Lung (tissue), 12 donors: ENCODE data around the gene NFATC1. TPM values are rescaled to one million over a fixed set of nuclear protein-coding genes. Genes with fewer than 3 reads are reported as not detected.

Experiments
- ATAC-seq: fragments of 200-7000 bp; cut with Tn5 transposase; one replicate; pipeline ENCODE4 v1.9.1; 2020; ENCODE audit warnings: moderate number of reproducible peaks; ENCODE audit not compliant: insufficient read depth, low FRiP score
- DNase-seq, 3 donors: peaks; one replicate each; pipeline ENCODE4 v3.0.0-alpha.2; 2013 to 2017
- H3K27ac ChIP-seq, 2 donors: one replicate each; pipeline ENCODE4 v1.5.1; 2013; ENCODE audit warnings: mild to moderate bottlenecking in 2 of 2, moderate library complexity in 2 of 2, control low read depth in 1 of 2, inconsistent platforms in 1 of 2, low read depth in 1 of 2, low read length in 1 of 2
- H3K27me3 ChIP-seq, 3 donors: one replicate each; pipeline ENCODE4 v1.5.1; 2013; ENCODE audit warnings: low read length in 2 of 3; ENCODE audit not compliant: control insufficient read depth in 3 of 3, insufficient read depth in 3 of 3
- H3K36me3 ChIP-seq, 4 donors: one replicate each; pipeline ENCODE4 v1.5.1; 2013; ENCODE audit warnings: low read length in 4 of 4, mild to moderate bottlenecking in 1 of 4, moderate library complexity in 1 of 4; ENCODE audit not compliant: control insufficient read depth in 4 of 4, insufficient read depth in 4 of 4
- H3K4me1 ChIP-seq, 5 donors: one replicate each; pipeline ENCODE4 v1.5.1; 2013; ENCODE audit warnings: low read length in 5 of 5, mild to moderate bottlenecking in 2 of 5, moderate library complexity in 1 of 5; ENCODE audit not compliant: control insufficient read depth in 5 of 5, insufficient read depth in 5 of 5
- H3K4me3 ChIP-seq: one replicate; pipeline ENCODE4 v1.5.1; 2013; ENCODE audit warnings: mild to moderate bottlenecking, control low read depth, moderate library complexity
- H3K9ac ChIP-seq, 2 donors: one replicate each; pipeline ENCODE4 v1.5.1; 2013; ENCODE audit warnings: low read length in 2 of 2, control low read depth in 1 of 2; ENCODE audit not compliant: insufficient read depth in 1 of 2
- H3K9me3 ChIP-seq, 4 donors: one replicate each; pipeline ENCODE4 v1.5.1; 2013; ENCODE audit warnings: low read length in 3 of 4, mild to moderate bottlenecking in 1 of 4, moderate library complexity in 1 of 4; ENCODE audit not compliant: control insufficient read depth in 4 of 4, insufficient read depth in 3 of 4
- CTCF ChIP-seq: IDR thresholded peaks from 2 replicates; pipeline ENCODE4 v1.5.1; 2012; ENCODE audit warnings: mild to moderate bottlenecking; ENCODE audit errors: control extremely low read depth, extremely low read depth
- WGBS, 2 donors: extraction: QIAGEN DNeasy Blood & Tissue Kit; methylation state at CpG; one replicate each; pipeline ENCODE4 v1.1.7; 2013; 5-methylcytosine and 5-hydroxymethylcytosine counted together
- polyA plus RNA-seq, 2 donors: library from polyadenylated mRNA; stranded (reverse); fragments of 200-250 nt; gene quantifications; one replicate each; pipeline ENCODE4 v1.2.1, GENCODE V29; 2013
- total RNA-seq, 2 donors: library from RNA; depleted of rRNA in 1 of 2; stranded (reverse); fragments of >200 nt in 1 of 2; gene quantifications; one replicate each; pipeline ENCODE4 v1.2.1, GENCODE V29; 2014 to 2021
- donor health status: control.
- donor health status: control.
- donor health status: Bipolar disorder and iron deficiency.
- donor health status: healthy.
- donor health status: DM: yes; HTN: yes; CAD: no.

Gene NFATC1
- total and polyA plus RNA-seq, 4 donors: 8.6 to 25.5 (median 12.9) TPM

- ATAC-seq (no peak), DNase-seq (no peak)
- 64 to 78% methylated on average over 62 to 63 of the region's 63 CpGs for WGBS, 2 donors
- Histone ChIP-seq H3K4me3 (no peak overlapping the region), H3K9ac (no peak overlapping the region), H3K27ac (no peak overlapping the region), H3K36me3 (peaks cover 0 to 5% (median 0%) of the 10 kb centered on the region in 4 donors), H3K27me3 (peaks cover 0 to 2% (median 2%) of the 10 kb centered on the region in 3 donors), H3K9me3 (no peaks in the 10 kb centered on the region), H3K4me1 (peaks cover 0 to 16% (median 3%) of the 10 kb centered on the region in 5 donors)
- no peak for TF ChIP-seq CTCF
Observed at GRCh38 chr18:79524181-79525078, 128.7 kb downstream of the NFATC1 start.

DNA sequence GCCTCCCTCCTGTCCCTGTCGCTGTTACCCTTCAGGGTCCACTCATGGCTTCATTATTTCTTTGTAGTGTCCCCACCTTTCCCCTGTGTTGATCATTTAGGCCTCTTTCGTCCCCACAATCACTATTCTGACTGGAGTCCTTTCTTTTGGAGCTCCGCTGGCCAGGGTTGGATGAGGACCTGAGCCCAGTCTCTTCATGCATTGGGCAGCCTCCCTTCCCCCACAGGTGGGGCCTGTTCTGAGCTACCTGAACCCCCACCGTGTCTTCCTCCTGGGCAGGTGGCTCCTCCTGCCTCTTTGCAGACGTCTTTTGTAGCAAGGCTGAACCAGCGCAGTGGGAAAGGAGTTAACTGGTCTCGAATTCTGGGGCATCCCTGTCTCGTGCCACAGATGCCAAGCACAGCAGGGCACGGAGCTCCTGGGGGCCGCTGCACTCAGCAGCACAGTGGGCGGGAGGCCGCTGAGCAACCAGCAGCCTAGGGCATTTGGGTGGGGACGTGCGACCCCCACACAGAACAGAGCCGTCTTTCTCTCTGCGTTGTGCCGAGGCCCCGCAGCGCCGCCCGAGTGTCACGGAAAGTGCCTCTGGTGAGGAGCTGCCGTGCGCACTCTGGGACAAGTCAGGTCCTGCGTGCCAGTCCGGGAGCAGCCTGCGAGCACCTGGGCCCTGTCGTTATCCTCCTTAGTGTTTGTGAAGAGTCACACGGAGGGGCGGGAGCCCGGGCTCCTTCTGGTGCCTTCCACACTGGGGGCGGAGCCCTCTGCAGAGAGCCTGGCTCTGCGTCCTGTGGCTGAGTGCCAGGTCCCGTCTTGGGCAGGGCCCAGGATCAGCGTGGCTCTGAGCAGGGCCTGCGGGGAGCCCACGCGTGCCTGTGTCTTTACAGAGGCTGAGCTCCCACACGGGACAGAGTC lies 130.1 kb downstream of the NFATC1 start:
- Histone ChIP-seq H3K27me3 (peaks cover 0 to 2% (median 2%) of the 10 kb centered on the region in 3 donors), H3K4me1 (peaks cover 0 to 10% (median 0%) of the 10 kb centered on the region in 5 donors), H3K9me3 (no peaks in the 10 kb centered on the region), H3K36me3 (peaks cover 0 to 7% (median 0%) of the 10 kb centered on the region in 4 donors), H3K9ac (no peak overlapping the region), H3K4me3 (no peak overlapping the region), H3K27ac (peak overlapping the region in 1 of 2 donors; percentile 59)
- TF ChIP-seq CTCF: no peak
- DNase-seq (peak in 2 of 3 donors; percentile 55 to 66), ATAC-seq (no peak)
- 68 to 74% methylated on average over 39 of the region's 39 CpGs for WGBS, 2 donors

GRCh38 chr18:79526468-79527460 lies 131.0 kb downstream of the NFATC1 start:
- H3K4me3 ChIP-seq: no peak overlapping the region
- H3K27me3 ChIP-seq: peaks cover 0 to 4% (median 2%) of the 10 kb centered on the region in 3 donors
- peak overlapping the region in 1 of 2 donors; percentile 59 for H3K27ac ChIP-seq
- WGBS, 2 donors: 71 to 72% methylated on average over 44 of the region's 44 CpGs
- H3K4me1 ChIP-seq: peaks cover 0 to 10% (median 0%) of the 10 kb centered on the region in 5 donors
- peaks cover 0 to 4% (median 0%) of the 10 kb centered on the region in 4 donors for H3K9me3 ChIP-seq
- peaks cover 0 to 7% (median 0%) of the 10 kb centered on the region in 4 donors for H3K36me3 ChIP-seq
- no peak for DNase-seq
- no peak overlapping the region for H3K9ac ChIP-seq
- TF ChIP-seq CTCF: no peak
- ATAC-seq: no peak
